Activated T-cell treated with anti-CD3 and anti-CD28 coated beads, Interleukin-2, amount 50 U/mL, for 4 hours (primary cell): ENCODE results near the gene KIF17. TPM values are rescaled to one million over a fixed set of nuclear protein-coding genes. Genes with fewer than 3 reads are reported as not detected.

Source experiments
- total RNA-seq, 3 donors: library from RNA; stranded (reverse); gene quantifications; one replicate each; pipeline ENCODE4 v1.2.1, GENCODE V29; 2021

Gene KIF17
- total RNA-seq, 3 donors from 2014 or later = not detected

Other genes with a start within 250 kb of the KIF17 start
- gene CAMK2N1, start 231.8 kb downstream of the KIF17 start, total RNA-seq = 1 to 10 TPM; 1.3 to 1.6 (median 1.5) TPM
- 10 to 100 TPM; 21.6 to 25.0 (median 24.2) TPM for gene MUL1, start 209.9 kb downstream of the KIF17 start, total RNA-seq
- gene FAM43B, start 165.4 kb downstream of the KIF17 start, total RNA-seq = under 1 TPM in 1 of 3 donors, not detected in 2; 0.08 TPM
- not detected for gene CDA, start 128.9 kb downstream of the KIF17 start, total RNA-seq
- 1 to 10 TPM; 1.6 to 2.7 (median 2.2) TPM for gene PINK1, start 84.5 kb downstream of the KIF17 start, total RNA-seq
- gene DDOST, start 56.6 kb downstream of the KIF17 start, total RNA-seq = 100 to 1,000 TPM; 242 to 285 (median 270) TPM
- gene SH2D5, start 14.7 kb upstream of the KIF17 start, total RNA-seq = 1 to 10 TPM; 1.0 to 2.1 (median 1.1) TPM
- gene HP1BP3, start 69.3 kb upstream of the KIF17 start, total RNA-seq = 100 to 1,000 TPM; 102 to 116 (median 107) TPM